Neuronal stem cell (in vitro differentiated cells): Measurements from ENCODE around the gene GALNT17.

Source experiments
- DNase-seq: peaks from one replicate; pipeline ENCODE4 v3.0.0-alpha.2; 2013; ENCODE audit warnings: low spot score
- H2AFZ ChIP-seq: one replicate; pipeline ENCODE4 v1.6.1; 2013; ENCODE audit warnings: mild to moderate bottlenecking, low read length, inconsistent platforms
- H2AK5ac ChIP-seq: 2 replicates; pipeline ENCODE4 v1.6.1; 2013; ENCODE audit warnings: low read depth, mild to moderate bottlenecking, inconsistent platforms, low read length, moderate library complexity, mixed read lengths
- H2BK120ac ChIP-seq: 2 replicates; pipeline ENCODE4 v1.6.1; 2013; ENCODE audit warnings: low read depth, mild to moderate bottlenecking, inconsistent platforms, low read length, moderate library complexity, mixed read lengths
- H2BK12ac ChIP-seq: one replicate; pipeline ENCODE4 v1.6.1; 2013; ENCODE audit warnings: low read length, inconsistent platforms
- H2BK15ac ChIP-seq: 2 replicates; pipeline ENCODE4 v1.6.1; 2013; ENCODE audit warnings: mild to moderate bottlenecking, low read length, inconsistent platforms, mixed read lengths
- H2BK5ac ChIP-seq: one replicate; pipeline ENCODE4 v1.6.1; 2013; ENCODE audit warnings: inconsistent platforms, mild to moderate bottlenecking, low read length, moderate library complexity
- H3K14ac ChIP-seq: one replicate; pipeline ENCODE4 v1.6.1; 2013; ENCODE audit warnings: low read length, inconsistent platforms
- H3K18ac ChIP-seq: 2 replicates; pipeline ENCODE4 v1.6.1; 2013; ENCODE audit warnings: low read length, inconsistent platforms
- H3K23ac ChIP-seq: 2 replicates; pipeline ENCODE4 v1.6.1; 2013; ENCODE audit warnings: low read depth, mild to moderate bottlenecking, mixed read lengths, low read length, inconsistent platforms; ENCODE audit not compliant: poor library complexity
- H3K27ac ChIP-seq: replicated peaks from 3 replicates; pipeline ENCODE4 v1.5.1; 2013; ENCODE audit warnings: low read length, inconsistent platforms
- H3K27me3 ChIP-seq, 3 experiments: 2 replicates each; pipeline ENCODE4 v1.6.1; 2013; ENCODE audit warnings: low read length in 3 of 3, mild to moderate bottlenecking in 2 of 3, inconsistent platforms in 1 of 3, low read depth in 1 of 3, mixed read lengths in 1 of 3, moderate library complexity in 1 of 3; ENCODE audit not compliant: control insufficient read depth in 3 of 3, insufficient read depth in 3 of 3
- H3K36me3 ChIP-seq, 2 donors: replicated peaks in 1 of 2; 2 replicates each; pipeline ENCODE4 v1.6.1; 2013; ENCODE audit warnings: low read length in 2 of 2; ENCODE audit not compliant: control insufficient read depth in 2 of 2, insufficient read depth in 2 of 2
- H3K4ac ChIP-seq: 2 replicates; pipeline ENCODE4 v1.6.1; 2013; ENCODE audit warnings: inconsistent platforms, mild to moderate bottlenecking, low read length, moderate library complexity
- H3K4me1 ChIP-seq, 2 donors: 1 replicate in 1 of 2; 2 replicates in 1 of 2; pipeline ENCODE4 v1.6.1; 2013; ENCODE audit warnings: low read length in 2 of 2, low read depth in 1 of 2; ENCODE audit not compliant: control insufficient read depth in 2 of 2, insufficient read depth in 1 of 2
- H3K4me2 ChIP-seq: one replicate; pipeline ENCODE4 v1.6.1; 2013; ENCODE audit warnings: mild to moderate bottlenecking, low read length, inconsistent platforms; ENCODE audit not compliant: insufficient read depth, poor library complexity, severe bottlenecking
- H3K4me3 ChIP-seq, 2 donors: 2 replicates each; pipeline ENCODE4 v1.5.1; 2013; ENCODE audit warnings: low read length in 2 of 2, mild to moderate bottlenecking in 2 of 2, inconsistent platforms in 1 of 2, moderate library complexity in 1 of 2
- H3K79me1 ChIP-seq: one replicate; pipeline ENCODE4 v1.6.1; 2013; ENCODE audit warnings: low read depth, mild to moderate bottlenecking, inconsistent platforms, low read length, moderate library complexity
- H3K9ac ChIP-seq: one replicate; pipeline ENCODE4 v1.6.1; 2013; ENCODE audit warnings: mild to moderate bottlenecking, low read depth, low read length, inconsistent platforms; ENCODE audit not compliant: poor library complexity
- H3K9me3 ChIP-seq, 2 donors: replicated peaks in 1 of 2; 2 replicates each; pipeline versions ENCODE3 to v1.6.1; 2013; ENCODE audit warnings: low read length in 2 of 2, mild to moderate bottlenecking in 2 of 2, inconsistent platforms in 1 of 2, low read depth in 1 of 2, mixed read lengths in 1 of 2, moderate library complexity in 1 of 2; ENCODE audit not compliant: control insufficient read depth in 2 of 2, insufficient read depth in 1 of 2
- H4K8ac ChIP-seq: one replicate; pipeline ENCODE4 v1.6.1; 2013; ENCODE audit warnings: low read depth, mild to moderate bottlenecking, inconsistent platforms, low read length, moderate library complexity
- H4K91ac ChIP-seq: one replicate; pipeline ENCODE4 v1.6.1; 2013; ENCODE audit warnings: low read length, low read depth, mild to moderate bottlenecking, inconsistent platforms; ENCODE audit not compliant: poor library complexity
- WGBS, 2 donors: extraction: QIAGEN DNeasy Blood & Tissue Kit; methylation state at CpG; one replicate each; pipeline ENCODE4 v1.1.7; 2013; ENCODE audit warnings: missing lambda C conversion rate in 2 of 2, mixed read lengths in 1 of 2; ENCODE audit not compliant: insufficient read length in 2 of 2, insufficient replicate concordance in 1 of 2; ENCODE audit errors: extremely low coverage in 2 of 2; 5-methylcytosine and 5-hydroxymethylcytosine counted together

The GALNT17 gene

DNA sequence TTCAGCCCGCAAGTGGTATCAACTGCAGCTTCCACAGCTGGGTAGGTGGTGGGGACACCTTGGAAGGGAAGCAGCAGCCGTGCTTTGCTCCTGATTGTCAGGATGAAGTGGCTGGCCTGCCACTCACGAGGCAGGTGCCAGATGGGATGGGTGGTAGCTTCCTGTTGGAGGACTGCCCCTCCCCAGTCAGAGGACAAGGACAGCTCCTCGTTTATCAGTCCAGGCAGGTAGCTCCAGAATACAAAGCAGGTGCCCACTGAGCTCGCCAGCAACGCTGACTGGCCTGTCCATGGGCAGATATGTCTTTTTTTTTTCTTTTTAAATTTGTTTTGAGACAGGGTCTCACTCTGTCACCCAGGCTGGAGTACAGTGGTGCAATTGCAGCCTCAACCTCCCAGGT lies 431.3 kb downstream of the GALNT17 start:
- Histone ChIP-seq H3K27ac (no peak overlapping the region), H3K4me3 (no peak overlapping the region), H4K91ac (no peak overlapping the region), H2AK5ac (no peak overlapping the region), H3K18ac (no peak overlapping the region), H3K4me1 (peaks cover 6 to 9% of the 10 kb centered on the region in 2 donors), H2BK12ac (no peak overlapping the region), H2BK5ac (no peak overlapping the region), H2AFZ (no peak overlapping the region), H3K36me3 (no peaks in the 10 kb centered on the region), H3K14ac (no peak overlapping the region), H3K4ac (no peak overlapping the region), H3K4me2 (no peak overlapping the region), H3K9me3 (no peaks in the 10 kb centered on the region), H3K23ac (no peak overlapping the region), H3K27me3 (no peaks in the 10 kb centered on the region), H3K79me1 (no peaks in the 10 kb centered on the region), H2BK15ac (no peak overlapping the region), H4K8ac (no peak overlapping the region), H2BK120ac (no peak overlapping the region), H3K9ac (no peak overlapping the region)
- no CpG with 5 or more reads among the region's 6 CpGs for WGBS, 2 donors
- DNase-seq = no peak

DNA sequence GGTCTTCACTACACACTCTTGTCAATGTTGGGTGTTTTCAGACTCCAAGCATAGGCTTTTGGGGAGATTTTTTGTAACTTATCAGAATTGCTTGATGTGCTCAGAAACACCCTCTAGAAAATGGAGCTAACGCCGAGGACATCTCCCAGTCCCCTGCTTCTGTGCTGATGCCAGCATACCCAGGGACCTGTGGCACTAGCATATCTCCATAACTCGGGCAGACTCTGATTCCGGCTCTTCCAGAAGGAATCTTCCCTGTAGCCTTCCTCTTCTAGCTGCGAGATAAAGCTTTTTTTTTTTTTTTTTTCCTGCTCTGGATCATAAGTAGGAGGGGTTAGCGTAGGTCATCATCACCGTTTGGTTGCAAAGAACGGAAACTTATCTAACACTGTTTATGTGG lies 434.4 kb downstream of the GALNT17 start:
- Histone ChIP-seq H2AFZ (no peak overlapping the region), H3K23ac (no peak overlapping the region), H3K14ac (no peak overlapping the region), H3K9me3 (peaks cover 0 to 1% of the 10 kb centered on the region in 2 donors), H3K79me1 (no peaks in the 10 kb centered on the region), H3K18ac (no peak overlapping the region), H4K91ac (no peak overlapping the region), H2AK5ac (no peak overlapping the region), H3K36me3 (no peaks in the 10 kb centered on the region), H2BK15ac (no peak overlapping the region), H3K9ac (no peak overlapping the region), H3K4me1 (peaks cover 3% of the 10 kb centered on the region in 2 donors), H2BK12ac (no peak overlapping the region), H2BK120ac (no peak overlapping the region), H3K4ac (no peak overlapping the region), H3K27ac (no peak overlapping the region), H3K27me3 (no peaks in the 10 kb centered on the region), H4K8ac (no peak overlapping the region), H2BK5ac (no peak overlapping the region), H3K4me2 (no peak overlapping the region), H3K4me3 (no peak overlapping the region)
- whole genome bisulfite sequencing, 2 donors = no CpG with 5 or more reads among the region's 8 CpGs
- no peak for DNase-seq

DNA sequence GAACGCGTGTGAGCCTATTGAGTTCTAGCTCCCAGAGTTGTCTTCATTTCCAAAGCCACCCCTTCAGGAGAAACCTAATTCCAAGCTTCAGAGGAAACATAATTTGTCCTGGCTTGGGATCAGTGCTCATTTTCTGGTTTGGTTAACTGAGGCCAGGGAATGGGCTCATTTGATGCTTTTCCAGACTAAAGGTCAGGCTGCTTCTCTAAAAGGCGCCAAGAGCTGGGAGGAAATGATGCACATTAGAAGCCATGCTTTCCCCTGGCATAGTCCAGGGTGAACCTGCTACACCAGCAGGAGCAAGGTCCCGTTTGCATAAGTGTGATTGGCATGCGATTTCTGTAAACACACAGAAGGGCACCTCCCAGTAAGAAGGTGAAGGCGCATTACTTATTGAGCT lies 435.0 kb downstream of the GALNT17 start:
- no CpG with 5 or more reads among the region's 6 CpGs for WGBS, 2 donors
- H3K23ac ChIP-seq = no peak overlapping the region
- H3K27me3 ChIP-seq = no peaks in the 10 kb centered on the region
- no peak overlapping the region for H3K4ac ChIP-seq
- H3K4me3 ChIP-seq = no peak overlapping the region
- no peak overlapping the region for H3K14ac ChIP-seq
- peaks cover 3% of the 10 kb centered on the region in 2 donors for H3K4me1 ChIP-seq
- H2AFZ ChIP-seq = no peak overlapping the region
- H3K27ac ChIP-seq = no peak overlapping the region
- no peak overlapping the region for H4K91ac ChIP-seq
- H3K9ac ChIP-seq = no peak overlapping the region
- DNase-seq = no peak
- H2BK5ac ChIP-seq = no peak overlapping the region
- no peak overlapping the region for H2BK12ac ChIP-seq
- no peak overlapping the region for H2AK5ac ChIP-seq
- H2BK15ac ChIP-seq = no peak overlapping the region
- no peak overlapping the region for H3K18ac ChIP-seq
- no peaks in the 10 kb centered on the region for H3K79me1 ChIP-seq
- no peak overlapping the region for H3K4me2 ChIP-seq
- H3K36me3 ChIP-seq = no peaks in the 10 kb centered on the region
- no peak overlapping the region for H4K8ac ChIP-seq
- H3K9me3 ChIP-seq = peaks cover 0 to 1% of the 10 kb centered on the region in 2 donors
- no peak overlapping the region for H2BK120ac ChIP-seq

DNA sequence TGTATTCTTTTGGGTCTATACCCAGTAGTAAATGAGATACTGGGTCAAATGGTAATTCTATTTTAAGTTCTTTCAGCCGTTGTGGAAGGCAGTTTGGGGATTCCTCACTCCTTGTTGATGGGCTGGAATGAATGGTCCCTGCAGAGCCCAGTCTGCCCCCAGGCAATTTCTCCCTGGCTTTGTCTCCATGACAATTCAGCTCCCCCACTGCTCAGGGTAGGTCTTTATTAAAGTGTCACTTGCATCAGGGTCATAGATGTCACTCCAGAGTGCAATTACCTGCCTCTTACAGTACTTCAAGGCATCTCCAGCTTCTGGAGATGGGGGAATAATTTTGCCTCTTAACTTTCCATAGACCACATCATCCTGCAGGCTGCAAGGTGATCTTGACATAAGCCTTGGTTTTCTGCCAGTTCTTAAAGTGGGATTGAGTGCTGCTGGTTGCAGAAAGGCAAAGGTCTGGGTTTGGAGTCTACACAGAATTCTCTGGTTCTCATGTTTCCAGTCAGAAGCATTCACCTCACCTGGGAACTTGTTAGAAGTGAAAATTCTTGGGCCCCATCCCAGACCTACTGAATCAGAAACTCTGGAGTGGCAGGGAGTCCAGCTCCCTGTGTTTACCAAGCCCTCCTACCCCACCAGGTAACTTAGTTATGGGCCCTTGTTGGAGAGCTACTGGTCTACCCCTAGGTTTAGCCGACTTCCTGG lies 442.4 kb downstream of the GALNT17 start:
- Histone ChIP-seq H3K27me3 (no peaks in the 10 kb centered on the region), H3K9me3 (peaks cover 0 to 1% of the 10 kb centered on the region in 2 donors), H4K91ac (no peak overlapping the region), H3K4ac (no peak overlapping the region), H3K4me2 (no peak overlapping the region), H2AK5ac (no peak overlapping the region), H3K9ac (no peak overlapping the region), H3K27ac (no peak overlapping the region), H2BK5ac (no peak overlapping the region), H3K36me3 (peaks cover 0 to 4% of the 10 kb centered on the region in 2 donors), H2BK12ac (no peak overlapping the region), H3K18ac (no peak overlapping the region), H3K4me3 (no peak overlapping the region), H3K14ac (no peak overlapping the region), H2BK120ac (no peak overlapping the region), H3K79me1 (no peaks in the 10 kb centered on the region), H2BK15ac (no peak overlapping the region), H2AFZ (no peak overlapping the region), H4K8ac (no peak overlapping the region), H3K4me1 (peaks cover 3 to 4% of the 10 kb centered on the region in 2 donors), H3K23ac (no peak overlapping the region)
- no CpG with 5 or more reads among the region's 2 CpGs for WGBS, 2 donors
- no peak for DNase-seq
